Panc1 (cell line): ENCODE results near the gene POLR1B.

ENCODE experiments used
- CTCF ChIP-seq: fragments of 450-650 bp; IDR thresholded peaks from 2 replicates; pipeline ENCODE4 v1.5.1; 2017; ENCODE audit warnings: mild to moderate bottlenecking
- POLR2AphosphoS5 ChIP-seq: IDR thresholded peaks from 2 replicates; pipeline ENCODE4 v1.6.1; 2012; ENCODE audit warnings: mild to moderate bottlenecking, low read depth, low read length, moderate library complexity
- SIN3A ChIP-seq: IDR thresholded peaks from 2 replicates; pipeline ENCODE4 v1.6.1; 2012; ENCODE audit warnings: low read depth, mild to moderate bottlenecking, low read length, moderate library complexity, borderline replicate concordance; ENCODE audit not compliant: insufficient read depth

GRCh38 chr2:112623913-112624777 lies 81.9 kb downstream of the POLR1B start:
- TF ChIP-seq CTCF, result no peak
- no peak for TF ChIP-seq POLR2AphosphoS5
- no peak for TF ChIP-seq SIN3A
